Stimulated activated CD4-positive, alpha-beta T cell treated with anti-CD3 and anti-CD28 coated beads, Interleukin-1b, Interleukin-23, amount 100 ng/mL, for 24 hours (primary cell): ENCODE data around the gene NDUFB2.
"Not testable (repeated sequence)": the region's sequence is repeated elsewhere in the genome, so short reads cannot be mapped to it uniquely, and the experiment has no call there.

ENCODE experiments used
- DNase-seq, 4 experiments: peaks; one replicate each; pipeline ENCODE4 v3.0.0-alpha.2; 2020; ENCODE audit warnings: low read depth in 4 of 4, low spot score in 1 of 4

NDUFB2 gene

GRCh38 chr7:140689199-140690152 lies 7.0 kb upstream of the NDUFB2 start:
- no peak for DNase-seq

- DNase-seq = no peak
Measured at GRCh38 chr7:140691376-140692045, 5.0 kb upstream of the NDUFB2 start.

- not testable (repeated sequence) for DNase-seq
Measured at GRCh38 chr7:140693849-140694248, 2.7 kb upstream of the NDUFB2 start.

GRCh38 chr7:140694592-140694991 lies 1.9 kb upstream of the NDUFB2 start:
- DNase-seq = no peak

- DNase-seq = no peak
Measured at GRCh38 chr7:140695381-140695780, 1.1 kb upstream of the NDUFB2 start.

- DNase-seq = peak in 3 of 4 experiments; percentile 91 to 93 (median 92)
Measured at GRCh38 chr7:140696024-140696679, 356 bp upstream of the NDUFB2 start.

GRCh38 chr7:140697447-140698143 lies 1.1 kb downstream of the NDUFB2 start:
- no peak for DNase-seq

GRCh38 chr7:140698477-140698876 lies 2.0 kb downstream of the NDUFB2 start:
- no peak for DNase-seq

GRCh38 chr7:140702774-140703173 lies 6.3 kb downstream of the NDUFB2 start:
- no peak for DNase-seq

- DNase-seq = no peak
Measured at GRCh38 chr7:140704205-140704604, 7.7 kb downstream of the NDUFB2 start.

GRCh38 chr7:140707132-140707531 lies 10.6 kb downstream of the NDUFB2 start:
- DNase-seq = no peak

GRCh38 chr7:140708764-140709163 lies 12.3 kb downstream of the NDUFB2 start:
- DNase-seq = not testable (repeated sequence)

- DNase-seq = not testable (repeated sequence)
Measured at GRCh38 chr7:140712392-140712791, 15.9 kb downstream of the NDUFB2 start.

- DNase-seq = no peak
Measured at GRCh38 chr7:140714331-140715040, 18.0 kb downstream of the NDUFB2 start.

- DNase-seq = no peak
Measured at GRCh38 chr7:140719721-140720120, 23.2 kb downstream of the NDUFB2 start.

- no peak for DNase-seq
Measured at GRCh38 chr7:140722254-140722653, 25.7 kb downstream of the NDUFB2 start.

GRCh38 chr7:140723006-140723405 lies 26.5 kb downstream of the NDUFB2 start:
- DNase-seq = peak in 2 of 4 experiments; percentile 5 to 8

- no peak for DNase-seq
Measured at GRCh38 chr7:140723574-140723973, 27.1 kb downstream of the NDUFB2 start.

- DNase-seq = no peak
Measured at GRCh38 chr7:140724706-140725105, 28.2 kb downstream of the NDUFB2 start.

GRCh38 chr7:140726281-140726680 lies 29.8 kb downstream of the NDUFB2 start:
- DNase-seq = no peak
